Esophagus squamous epithelium (tissue), 4 donors: Measurements from ENCODE around the gene THOC2.

Experiments used
- CTCF ChIP-seq, 6 experiments: fragments of 450-650 bp in 4 of 6; fragments of 200-600 bp in 2 of 6; sonication (generic) in 2 of 6; IDR thresholded peaks; one replicate each; pipeline ENCODE4 v1.5.1; 2016 to 2019; ENCODE audit warnings: antibody characterized with exemption in 6 of 6, mild to moderate bottlenecking in 4 of 6, moderate library complexity in 4 of 6
- POLR2A ChIP-seq, 4 donors: fragments of 450-650 bp; IDR thresholded peaks; one replicate each; pipeline ENCODE4 v1.6.1; 2017; ENCODE audit warnings: antibody characterized with exemption in 4 of 4, mild to moderate bottlenecking in 4 of 4, moderate library complexity in 3 of 4

GRCh38 chrX:123673813-123674212 is 59.0 kb downstream of the THOC2 start:
- TF ChIP-seq POLR2A (IDR thresholded peaks at IDR 0.05) (no peak), CTCF (IDR thresholded peaks at IDR 0.05) (no peak)
